Prostate gland (tissue), 2 donors: ENCODE data around the gene ITPKB.

Experiments used
- POLR2A ChIP-seq: fragments of 450-650 bp; IDR thresholded peaks from one replicate; pipeline ENCODE4 v1.6.1; 2016; ENCODE audit warnings: antibody characterized with exemption, mild to moderate bottlenecking
- TF ChIP-seq, protein P1 (sequence below), 4 experiments: fragments of 200-600 bp in 2 of 4; fragments of 450-650 bp in 2 of 4; sonication (generic) in 2 of 4; IDR thresholded peaks; 1 replicate in 3 of 4; 2 replicates in 1 of 4; pipeline ENCODE4 v1.5.1; 2016 to 2019; ENCODE audit warnings: antibody characterized with exemption in 4 of 4, mild to moderate bottlenecking in 2 of 4, moderate library complexity in 2 of 4

DNA sequence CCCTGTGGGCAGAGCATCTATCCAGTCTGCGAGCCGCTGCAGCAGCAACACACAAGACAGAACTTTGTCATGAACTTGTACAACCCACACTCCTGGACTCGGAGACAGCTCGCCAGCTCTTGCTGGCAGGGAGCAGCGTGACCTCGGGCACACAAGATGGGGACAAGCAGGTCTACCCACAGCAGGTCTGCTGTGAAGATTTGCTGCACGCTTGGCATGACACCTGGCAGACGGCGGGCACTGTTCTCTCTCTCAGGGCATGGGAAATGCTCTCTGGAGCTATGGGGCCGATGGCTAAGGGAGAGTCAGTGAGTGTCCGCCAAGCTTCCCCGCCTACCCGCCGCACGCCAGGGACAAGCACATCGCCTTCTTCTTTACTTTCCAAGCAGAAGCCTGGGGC lies 100.5 kb downstream of the ITPKB start:
- TF ChIP-seq, protein P1, sequence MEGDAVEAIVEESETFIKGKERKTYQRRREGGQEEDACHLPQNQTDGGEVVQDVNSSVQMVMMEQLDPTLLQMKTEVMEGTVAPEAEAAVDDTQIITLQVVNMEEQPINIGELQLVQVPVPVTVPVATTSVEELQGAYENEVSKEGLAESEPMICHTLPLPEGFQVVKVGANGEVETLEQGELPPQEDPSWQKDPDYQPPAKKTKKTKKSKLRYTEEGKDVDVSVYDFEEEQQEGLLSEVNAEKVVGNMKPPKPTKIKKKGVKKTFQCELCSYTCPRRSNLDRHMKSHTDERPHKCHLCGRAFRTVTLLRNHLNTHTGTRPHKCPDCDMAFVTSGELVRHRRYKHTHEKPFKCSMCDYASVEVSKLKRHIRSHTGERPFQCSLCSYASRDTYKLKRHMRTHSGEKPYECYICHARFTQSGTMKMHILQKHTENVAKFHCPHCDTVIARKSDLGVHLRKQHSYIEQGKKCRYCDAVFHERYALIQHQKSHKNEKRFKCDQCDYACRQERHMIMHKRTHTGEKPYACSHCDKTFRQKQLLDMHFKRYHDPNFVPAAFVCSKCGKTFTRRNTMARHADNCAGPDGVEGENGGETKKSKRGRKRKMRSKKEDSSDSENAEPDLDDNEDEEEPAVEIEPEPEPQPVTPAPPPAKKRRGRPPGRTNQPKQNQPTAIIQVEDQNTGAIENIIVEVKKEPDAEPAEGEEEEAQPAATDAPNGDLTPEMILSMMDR (IDR thresholded peaks at IDR 0.05): no peak
- TF ChIP-seq POLR2A: no peak
